WTC11 (cell line): ENCODE measurements around the gene ASIC2. TPM values are rescaled to one million over a fixed set of nuclear protein-coding genes. Genes with fewer than 3 reads are reported as not detected.

Experiments used
- ATAC-seq: fragments of 200-7000 bp; cut with Tn5 transposase; 2 replicates; pipeline ENCODE4 v1.10.0; 2021; ENCODE audit warnings: mild to moderate bottlenecking, moderate library complexity
- CTCF ChIA-PET: fragments of 300-600 bp; sonication (Branson Sonifier 250); formaldehyde crosslinking; loops from one replicate; lab custom pipeline; 2021; ENCODE audit warnings: antibody characterized with exemption; lab: Charles Lee
- POLR2A ChIA-PET: fragments of 350-600 bp; sonication (Branson Sonifier 250); formaldehyde crosslinking; loops from one replicate; lab custom pipeline; 2021; ENCODE audit warnings: antibody characterized with exemption; lab: Charles Lee
- DNase-seq: peaks from one replicate; pipeline ENCODE4 v3.0.0; 2021; ENCODE audit warnings: low spot score
- H3K27ac Mint-ChIP-seq: 2 replicates; pipeline ENCODE4 v1.8.0; 2021; ENCODE audit warnings: mixed read lengths
- H3K27me3 Mint-ChIP-seq: 2 replicates; pipeline ENCODE4 v1.8.0; 2021; ENCODE audit warnings: low read depth, mild to moderate bottlenecking, moderate library complexity, mixed read lengths
- H3K36me3 Mint-ChIP-seq: 2 replicates; pipeline ENCODE4 v1.8.0; 2021; ENCODE audit warnings: mixed read lengths
- H3K4me1 Mint-ChIP-seq: 2 replicates; pipeline ENCODE4 v1.8.0; 2022; ENCODE audit warnings: mixed read lengths
- H3K4me3 Mint-ChIP-seq: 2 replicates; pipeline ENCODE4 v1.8.0; 2021; ENCODE audit warnings: mild to moderate bottlenecking, moderate library complexity, mixed read lengths
- H3K9me3 Mint-ChIP-seq: 2 replicates; pipeline ENCODE4 v1.8.0; 2021; ENCODE audit warnings: mixed read lengths
- ARID4B ChIP-seq: sonication (generic); formaldehyde crosslinking; IDR thresholded peaks from 2 replicates; pipeline ENCODE4 v1.8.0; 2023; ENCODE audit warnings: missing genetic modification reagents, mild to moderate bottlenecking, borderline replicate concordance
- ATF3 ChIP-seq: sonication (generic); formaldehyde crosslinking; conservative IDR thresholded peaks from 2 replicates; pipeline ENCODE4 v1.8.1; 2022; ENCODE audit warnings: mild to moderate bottlenecking, missing genetic modification reagents
- CBFB ChIP-seq: sonication (generic); formaldehyde crosslinking; IDR thresholded peaks from 2 replicates; pipeline ENCODE4 v1.8.1; 2022; ENCODE audit warnings: mild to moderate bottlenecking, low read depth, missing genetic modification reagents
- CDX4 ChIP-seq: fragments of 250-450 bp; sonication (Bioruptor Pico); IDR thresholded peaks from 2 replicates; pipeline ENCODE4 v1.9.0; 2021; ENCODE audit warnings: moderate library complexity, mild to moderate bottlenecking, inconsistent platforms, borderline replicate concordance
- E2F4 ChIP-seq: sonication (generic); formaldehyde crosslinking; IDR thresholded peaks from 2 replicates; pipeline ENCODE4 v1.8.1; 2022; ENCODE audit warnings: low read depth, mild to moderate bottlenecking, moderate library complexity, missing genetic modification reagents, borderline replicate concordance
- ESRRA ChIP-seq: sonication (generic); formaldehyde crosslinking; IDR thresholded peaks from 2 replicates; pipeline ENCODE4 v1.8.1; 2022; ENCODE audit warnings: mild to moderate bottlenecking, missing genetic modification reagents, borderline replicate concordance
- HMGXB4 ChIP-seq: sonication (generic); formaldehyde crosslinking; IDR thresholded peaks from 2 replicates; pipeline ENCODE4 v1.8.1; 2023; ENCODE audit warnings: mild to moderate bottlenecking, moderate library complexity, missing genetic modification reagents
- IRF1 ChIP-seq: sonication (generic); formaldehyde crosslinking; IDR thresholded peaks from 2 replicates; pipeline ENCODE4 v1.8.0; 2023; ENCODE audit warnings: missing genetic modification reagents
- MAX ChIP-seq: sonication (generic); formaldehyde crosslinking; IDR thresholded peaks from 2 replicates; pipeline ENCODE4 v1.8.0; 2022; ENCODE audit warnings: mild to moderate bottlenecking, missing genetic modification reagents
- NR2C2 ChIP-seq: sonication (generic); formaldehyde crosslinking; IDR thresholded peaks from 2 replicates; pipeline ENCODE4 v1.8.0; 2022; ENCODE audit warnings: mild to moderate bottlenecking, missing genetic modification reagents
- SMAD3 ChIP-seq: sonication (generic); formaldehyde crosslinking; IDR thresholded peaks from 2 replicates; pipeline ENCODE4 v1.8.0; 2022; ENCODE audit warnings: missing genetic modification reagents, mild to moderate bottlenecking, borderline replicate concordance
- TP53 ChIP-seq: sonication (generic); formaldehyde crosslinking; IDR thresholded peaks from 2 replicates; pipeline ENCODE4 v1.8.1; 2023; ENCODE audit warnings: mild to moderate bottlenecking, missing genetic modification reagents
- ZBTB21 ChIP-seq: sonication (generic); formaldehyde crosslinking; IDR thresholded peaks from 2 replicates; pipeline ENCODE4 v1.8.1; 2023; ENCODE audit warnings: mild to moderate bottlenecking, missing genetic modification reagents, borderline replicate concordance
- ZNF232 ChIP-seq: sonication (generic); formaldehyde crosslinking; IDR thresholded peaks from 2 replicates; pipeline ENCODE4 v1.8.0; 2022; ENCODE audit warnings: mild to moderate bottlenecking, missing genetic modification reagents
- ZNF423 ChIP-seq: fragments of 250-450 bp; sonication (Bioruptor Pico); IDR thresholded peaks from 2 replicates; pipeline ENCODE4 v2.1.2; 2022; ENCODE audit warnings: mild to moderate bottlenecking, moderate library complexity
- ZNF532 ChIP-seq: fragments of 250-450 bp; sonication (Bioruptor Pico); IDR thresholded peaks from 2 replicates; pipeline ENCODE4 v1.9.0; 2021; ENCODE audit warnings: mild to moderate bottlenecking, borderline replicate concordance
- total RNA-seq: library from RNA; stranded (reverse); gene quantifications from 3 replicates; pipeline ENCODE4 v1.2.3, GENCODE V29; 2021

The ASIC2 gene
- total RNA-seq, 1 experiment from 2014 or later: 2.7 TPM

- H3K27me3 Mint-ChIP-seq: peaks cover 9% of the 10 kb centered on the region
- ChIA-PET CTCF (no interaction called here), POLR2A (no interaction called here)
- no peaks in the 10 kb centered on the region for H3K4me1 Mint-ChIP-seq
- ATAC-seq: no peak
- no peak overlapping the region for H3K27ac Mint-ChIP-seq
- H3K9me3 Mint-ChIP-seq: no peaks in the 10 kb centered on the region
- no peak for TF ChIP-seq ZBTB21
- no peak for TF ChIP-seq TP53 (CRISPR knock-in tag)
- TF ChIP-seq ZNF532 (CRISPR knock-in tag): no peak
- TF ChIP-seq ESRRA (CRISPR knock-in tag): no peak
- no peak for TF ChIP-seq CDX4 (CRISPR knock-in tag)
- no peak for TF ChIP-seq CBFB (CRISPR knock-in tag)
- no peak for TF ChIP-seq ARID4B (CRISPR knock-in tag)
- TF ChIP-seq SMAD3 (CRISPR knock-in tag): no peak
- TF ChIP-seq ZNF423 (CRISPR knock-in tag): no peak
- TF ChIP-seq IRF1 (CRISPR knock-in tag): no peak
- no peak for TF ChIP-seq HMGXB4 (CRISPR knock-in tag)
- no peak for TF ChIP-seq ATF3 (CRISPR knock-in tag)
- TF ChIP-seq MAX (CRISPR knock-in tag): no peak
- no peak for TF ChIP-seq ZNF232 (CRISPR knock-in tag)
- no peak for TF ChIP-seq E2F4 (CRISPR knock-in tag)
- TF ChIP-seq NR2C2 (CRISPR knock-in tag): no peak
- TF ChIP-seq, all 79 proteins: peak for 0
- no peak overlapping the region for H3K4me3 Mint-ChIP-seq
- DNase-seq: no peak
- no peaks in the 10 kb centered on the region for H3K36me3 Mint-ChIP-seq
These were observed 74.1 kb downstream of the ASIC2 start for GRCh38 chr17:33218698-33219601.
